Thymus (tissue), 11 donors: ENCODE measurements around the gene DNM2. TPM values are rescaled to one million over a fixed set of nuclear protein-coding genes. Genes with fewer than 3 reads are reported as not detected.
"Not testable (repeated sequence)": the region's sequence is repeated elsewhere in the genome, so short reads cannot be mapped to it uniquely, and the experiment has no call there.

Experiments
- DNase-seq, 9 donors: peaks; one replicate each; pipeline ENCODE4 v3.0.0-alpha.2; 2013; ENCODE audit warnings: low spot score in 9 of 9, low read depth in 6 of 9, missing footprints in 1 of 9
- H3K27ac ChIP-seq, 2 donors: one replicate each; pipeline ENCODE4 v1.5.1; 2013; ENCODE audit warnings: control low read depth in 1 of 2, low read depth in 1 of 2, low read length in 1 of 2, mild to moderate bottlenecking in 1 of 2, moderate library complexity in 1 of 2
- H3K27me3 ChIP-seq, 2 donors: one replicate each; pipeline ENCODE4 v1.5.1; 2013; ENCODE audit warnings: low read length in 1 of 2; ENCODE audit not compliant: control insufficient read depth in 2 of 2, insufficient read depth in 1 of 2
- H3K36me3 ChIP-seq, 2 donors: one replicate each; pipeline ENCODE4 v1.5.1; 2013; ENCODE audit warnings: low read length in 1 of 2, mild to moderate bottlenecking in 1 of 2, moderate library complexity in 1 of 2; ENCODE audit not compliant: control insufficient read depth in 2 of 2, insufficient read depth in 2 of 2
- H3K4me1 ChIP-seq, 2 donors: one replicate each; pipeline ENCODE4 v1.5.1; 2013; ENCODE audit warnings: low read length in 2 of 2; ENCODE audit not compliant: control insufficient read depth in 2 of 2, insufficient read depth in 2 of 2
- H3K4me3 ChIP-seq, 2 donors: one replicate each; pipeline ENCODE4 v1.5.1; 2013; ENCODE audit warnings: low read length in 2 of 2, control low read depth in 1 of 2, mild to moderate bottlenecking in 1 of 2
- H3K9me3 ChIP-seq, 2 donors: one replicate each; pipeline ENCODE4 v1.5.1; 2013; ENCODE audit warnings: low read length in 1 of 2, mild to moderate bottlenecking in 1 of 2; ENCODE audit not compliant: control insufficient read depth in 2 of 2, insufficient read depth in 1 of 2
- WGBS: extraction: QIAGEN DNeasy Blood & Tissue Kit; methylation state at CpG from one replicate; pipeline ENCODE4 v1.1.7; 2013; 5-methylcytosine and 5-hydroxymethylcytosine counted together
- polyA plus RNA-seq: library from polyadenylated mRNA; stranded (reverse); fragments of 200-250 nt; gene quantifications from one replicate; pipeline ENCODE4 v1.2.3, GENCODE V29; 2013
- total RNA-seq: library from RNA; stranded (reverse); fragments of 120-200 nt; gene quantifications from one replicate; pipeline ENCODE4 v1.2.4, GENCODE V29; 2013
- donor health status: healthy.

The DNM2 gene
- total and polyA plus RNA-seq, 2 donors, result 49.0 to 102 TPM

DNA sequence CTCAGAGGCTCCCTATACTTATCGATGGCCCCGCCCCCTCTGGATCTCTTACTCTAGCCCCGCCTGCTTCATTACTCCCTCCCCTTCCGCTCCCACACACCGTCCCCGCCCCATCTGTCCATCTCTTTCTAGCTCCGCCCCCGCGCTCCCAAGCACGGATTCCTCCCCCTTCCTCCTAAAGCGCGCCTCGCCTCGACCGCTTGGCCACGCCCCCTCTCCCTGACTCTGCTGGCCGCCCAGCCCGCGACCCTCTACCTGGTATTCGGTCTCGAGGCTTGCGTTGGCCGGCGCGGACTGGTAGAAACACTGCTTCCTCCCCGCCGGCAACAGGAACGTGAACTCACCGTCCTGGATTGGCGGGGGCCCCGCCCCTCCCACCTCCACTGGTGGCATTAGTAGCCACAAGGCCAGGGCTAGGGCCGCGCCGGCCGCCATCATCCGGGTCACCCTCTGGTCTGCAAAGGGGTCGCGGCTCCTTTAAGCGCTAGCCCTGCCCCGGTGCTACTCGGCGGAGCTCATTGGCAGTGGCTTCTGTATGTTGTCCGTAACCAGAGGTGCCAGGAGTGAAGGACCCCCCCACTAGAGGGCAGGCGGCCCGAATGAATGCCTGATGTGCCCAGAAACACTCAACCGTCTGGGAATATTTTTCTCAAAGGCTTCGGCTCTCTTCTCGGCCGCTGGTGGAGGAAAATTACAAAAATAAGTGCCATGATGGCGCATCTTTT, 118.0 kb downstream of the DNM2 start, which contains the start of gene TMED1:
TMED1 (minus strand) TSS at position 459 of the 725 bp plus-strand sequence; CDS start at position 438, 21 bp downstream.
- Histone ChIP-seq H3K27me3 (no peaks in the 10 kb centered on the region), H3K4me1 (peaks cover 0 to 18% of the 10 kb centered on the region in 2 donors), H3K27ac (peak within 1 kb of the TSS; percentile 90 to 97), H3K4me3 (peak within 1 kb of the TSS; percentile 75 to 90), H3K36me3 (peaks cover 29 to 34% of the 10 kb centered on the region in 2 donors), H3K9me3 (peaks cover 1 to 23% of the 10 kb centered on the region in 2 donors)
- DNase-seq, result peak; percentile 78 to 95 (median 90)
- WGBS, result under 1% methylated on average over 50 of the region's 50 CpGs

GRCh38 chr19:10836479-10837330, 118.8 kb downstream of the DNM2 start:
- Histone ChIP-seq H3K27me3 (no peaks in the 10 kb centered on the region), H3K27ac (peak overlapping the region; percentile 90 to 97), H3K4me3 (peak overlapping the region; percentile 75 to 90), H3K4me1 (peaks cover 0 to 18% of the 10 kb centered on the region in 2 donors), H3K9me3 (peaks cover 1 to 23% of the 10 kb centered on the region in 2 donors), H3K36me3 (peaks cover 21 to 27% of the 10 kb centered on the region in 2 donors)
- 36% methylated on average over 38 of the region's 38 CpGs for WGBS
- DNase-seq, result peak in 1 of 9 donors; percentile 75

GRCh38 chr19:10837649-10838048, 119.8 kb downstream of the DNM2 start:
- WGBS, result 99% methylated on average over 7 of the region's 7 CpGs

DNA sequence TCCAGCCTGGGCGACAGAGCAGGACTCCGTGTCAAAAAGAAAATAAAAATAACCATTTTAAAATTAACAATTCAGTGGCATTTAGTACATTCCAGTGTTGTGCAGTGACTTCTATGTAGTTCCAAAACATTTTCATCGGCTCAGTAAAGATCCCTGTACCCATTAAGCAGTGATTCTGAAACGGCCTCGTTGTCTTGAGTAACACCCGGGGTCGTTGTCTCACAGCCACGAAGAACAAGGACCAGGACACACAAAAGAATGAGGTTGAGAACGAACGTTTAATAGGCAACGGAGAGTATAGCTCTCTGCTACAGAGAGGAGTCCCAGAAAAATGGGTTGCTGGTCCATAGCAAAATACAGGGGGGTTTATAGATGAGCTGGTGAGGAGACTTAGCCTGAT, 120.5 kb downstream of the DNM2 start:
- peaks cover 0 to 18% of the 10 kb centered on the region in 2 donors for H3K4me1 ChIP-seq
- peaks cover 5 to 13% of the 10 kb centered on the region in 2 donors for H3K36me3 ChIP-seq
- 92% methylated on average over 11 of the region's 11 CpGs for WGBS
- H3K27me3 ChIP-seq, result no peaks in the 10 kb centered on the region
- no peak for DNase-seq
- no peak overlapping the region for H3K27ac ChIP-seq
- H3K9me3 ChIP-seq, result peaks cover 1 to 29% of the 10 kb centered on the region in 2 donors
- H3K4me3 ChIP-seq, result no peak overlapping the region

More at GRCh38 chr19:10837649-10838048, 119.8 kb downstream of the DNM2 start:
- not testable (repeated sequence) for H3K27ac ChIP-seq, H3K4me3 ChIP-seq, H3K27me3 ChIP-seq, DNase-seq
- Histone ChIP-seq H3K4me1 (peaks cover 0 to 18% of the 10 kb centered on the region in 2 donors), H3K36me3 (peaks cover 12 to 19% of the 10 kb centered on the region in 2 donors), H3K9me3 (peaks cover 1 to 24% of the 10 kb centered on the region in 2 donors)

- no peaks in the 10 kb centered on the region for H3K27me3 ChIP-seq
- peaks cover 3 to 6% of the 10 kb centered on the region in 2 donors for H3K36me3 ChIP-seq
- no peak for DNase-seq
- H3K9me3 ChIP-seq, result peaks cover 1 to 30% of the 10 kb centered on the region in 2 donors
- peaks cover 0 to 18% of the 10 kb centered on the region in 2 donors for H3K4me1 ChIP-seq
- H3K4me3 ChIP-seq, result no peak overlapping the region
- H3K27ac ChIP-seq, result no peak overlapping the region
- WGBS, result 92% methylated on average over 10 of the region's 10 CpGs
Observed at GRCh38 chr19:10839114-10840050, 121.5 kb downstream of the DNM2 start.

- no peaks in the 10 kb centered on the region for H3K36me3 ChIP-seq
- WGBS, result 99% methylated on average over 7 of the region's 7 CpGs
- no peaks in the 10 kb centered on the region for H3K27me3 ChIP-seq
- no peaks in the 10 kb centered on the region for H3K4me1 ChIP-seq
- no peak for DNase-seq
- H3K4me3 ChIP-seq, result no peak overlapping the region
- H3K27ac ChIP-seq, result no peak overlapping the region
- peaks cover 0 to 26% of the 10 kb centered on the region in 2 donors for H3K9me3 ChIP-seq
Observed at GRCh38 chr19:10842788-10843187, 124.9 kb downstream of the DNM2 start.

GRCh38 chr19:10846500-10847202, 128.8 kb downstream of the DNM2 start:
- no peak for DNase-seq
- Histone ChIP-seq H3K27me3 (no peaks in the 10 kb centered on the region), H3K4me3 (no peak overlapping the region), H3K4me1 (peaks cover 0 to 6% of the 10 kb centered on the region in 2 donors), H3K36me3 (no peaks in the 10 kb centered on the region), H3K27ac (no peak overlapping the region), H3K9me3 (peaks cover 0 to 21% of the 10 kb centered on the region in 2 donors)
- 98% methylated on average over 2 of the region's 2 CpGs for WGBS
